Measurements from ENCODE around the gene BBIP1. TPM values are rescaled to one million over a fixed set of nuclear protein-coding genes. Genes with fewer than 3 reads are reported as not detected.
A peak's percentile ranks its signal among the peaks of the same experiment; 100 is the strongest.

The BBIP1 gene, protein sequence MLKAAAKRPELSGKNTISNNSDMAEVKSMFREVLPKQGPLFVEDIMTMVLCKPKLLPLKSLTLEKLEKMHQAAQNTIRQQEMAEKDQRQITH
- total RNA-seq (2014; rRNA removed; shearing (Covaris generic)) (8.9 and 34.4 TPM in 2 replicates), total RNA-seq (2022) (32.4 and 34.8 TPM in 2 replicates), Bru-seq, nascent RNA (percentile 77 among the genes with signal in this experiment), BruChase-seq, experiment 1, labeled RNA remaining after a 6-hour chase (percentile 67 among the genes with signal in this experiment), BruChase-seq, experiment 2, labeled RNA remaining after a 2-hour chase (percentile 84 among the genes with signal in this experiment)
- long read RNA-seq, full-length matches to known transcripts: 12 of 19 reads
- long read RNA-seq, partial matches to known transcripts: 4 of 19 reads
- long read RNA-seq, other reads (novel, unspliced or antisense): 3 of 19 reads

DNA sequence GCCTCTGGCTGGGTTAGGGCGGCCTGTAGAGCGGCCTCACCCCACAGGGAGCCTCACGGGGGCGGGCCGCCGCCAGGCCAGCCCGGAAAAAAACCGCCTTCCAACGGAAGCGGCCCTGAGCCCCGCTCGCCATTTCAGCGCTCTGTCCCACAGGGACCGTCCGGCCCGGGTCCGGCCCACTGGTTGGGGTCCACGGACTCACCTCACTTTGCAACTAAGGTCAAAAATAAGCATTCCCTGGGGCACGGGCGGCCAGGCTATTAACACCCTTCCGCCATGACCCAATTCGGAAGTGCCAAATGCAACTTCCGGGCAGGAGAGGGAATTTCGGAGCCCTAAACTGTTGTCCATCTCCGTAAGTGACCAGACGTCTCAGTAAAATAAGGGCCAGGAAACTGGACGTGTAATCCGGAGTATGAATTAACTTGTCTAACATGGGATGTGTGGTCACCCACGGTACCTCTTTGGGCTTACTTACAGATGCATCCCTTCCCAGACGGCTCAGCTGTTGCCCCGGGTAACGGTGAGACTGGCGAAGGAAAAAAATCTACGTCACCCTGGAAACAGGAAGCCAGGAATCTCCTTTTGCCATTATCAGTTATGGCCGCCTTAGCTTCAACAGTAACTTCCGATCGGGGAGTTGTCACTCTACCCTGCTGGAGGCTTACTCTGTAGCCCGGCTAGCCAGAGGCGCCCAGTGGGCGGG is at the start of gene BBIP1:
Gene BBIP1 (minus strand): TSS at position 538 of the 706 bp plus-strand sequence. CDS start 1,023 bp downstream, outside the sequence.
- peak within 1 kb of the TSS; percentile 96 for H3K27ac ChIP-seq (ENCODE audit: low read depth, low read length, poor library complexity, severe bottlenecking)
- H3K4me3 ChIP-seq (ENCODE audit: low read depth, low read length, poor library complexity, severe bottlenecking): peak within 1 kb of the TSS; percentile 97
- H3K36me3 ChIP-seq (ENCODE audit: insufficient read depth, low read length): peaks cover 11% of the 10 kb centered on the region; the same call in 1 of the 2 replicates
- DNase-seq (ENCODE audit: low spot score): peak; percentile 96
- TSS peak; percentile 51 for BruUV-seq (replicated peaks)
- intact Hi-C loops (cut with micrococcal nuclease; ENCODE audit: unreplicated experiment): loop anchor here (1.0 to 10.0 kb wide), 4 partner anchors 52 to 614 kb away; partner anchors contain the start of gene SMNDC1
- H3K9me3 ChIP-seq (ENCODE audit: low read length): no peaks in the 10 kb centered on the region
- ChIA-PET POLR2A (interaction anchor here (0.6 to 2.0 kb wide), 25 partner anchors 8 to 419 kb away, joined by 3 to 11 read pairs (median 3); partner anchors contain the start of gene PDCD4), CTCF (ENCODE audit: unreplicated experiment) (interaction anchor here (0.7 to 1.4 kb wide), 5 partner anchors 8 to 76 kb away, joined by 3 to 7 read pairs (median 4); no protein-coding TSS in a partner anchor)
- H3K4me1 ChIP-seq (ENCODE audit: insufficient read depth, low read length, poor library complexity, severe bottlenecking): peaks cover 57% of the 10 kb centered on the region
- peak within 1 kb of the TSS; percentile 91 for H3K4me2 ChIP-seq (ENCODE audit: low read length)
- peak within 1 kb of the TSS; percentile 93 for H2AFZ ChIP-seq (ENCODE audit: low read length)
- TF ChIP-seq EZH2phosphoT487 (IDR thresholded peaks at IDR 0.05; ENCODE audit: borderline replicate concordance, low read depth, low read length): no peak
- TF ChIP-seq, protein P1, sequence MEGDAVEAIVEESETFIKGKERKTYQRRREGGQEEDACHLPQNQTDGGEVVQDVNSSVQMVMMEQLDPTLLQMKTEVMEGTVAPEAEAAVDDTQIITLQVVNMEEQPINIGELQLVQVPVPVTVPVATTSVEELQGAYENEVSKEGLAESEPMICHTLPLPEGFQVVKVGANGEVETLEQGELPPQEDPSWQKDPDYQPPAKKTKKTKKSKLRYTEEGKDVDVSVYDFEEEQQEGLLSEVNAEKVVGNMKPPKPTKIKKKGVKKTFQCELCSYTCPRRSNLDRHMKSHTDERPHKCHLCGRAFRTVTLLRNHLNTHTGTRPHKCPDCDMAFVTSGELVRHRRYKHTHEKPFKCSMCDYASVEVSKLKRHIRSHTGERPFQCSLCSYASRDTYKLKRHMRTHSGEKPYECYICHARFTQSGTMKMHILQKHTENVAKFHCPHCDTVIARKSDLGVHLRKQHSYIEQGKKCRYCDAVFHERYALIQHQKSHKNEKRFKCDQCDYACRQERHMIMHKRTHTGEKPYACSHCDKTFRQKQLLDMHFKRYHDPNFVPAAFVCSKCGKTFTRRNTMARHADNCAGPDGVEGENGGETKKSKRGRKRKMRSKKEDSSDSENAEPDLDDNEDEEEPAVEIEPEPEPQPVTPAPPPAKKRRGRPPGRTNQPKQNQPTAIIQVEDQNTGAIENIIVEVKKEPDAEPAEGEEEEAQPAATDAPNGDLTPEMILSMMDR (conservative IDR thresholded peaks at IDR 0.05; ENCODE audit: low read length): no peak
- H4K20me1 ChIP-seq (ENCODE audit: insufficient read depth, low read length): peaks cover 19% of the 10 kb centered on the region
- no peaks in the 10 kb centered on the region for H3K9me2 ChIP-seq (ENCODE audit: insufficient read depth, low read length)
- peaks cover 65% of the 10 kb centered on the region for H3K79me2 ChIP-seq (ENCODE audit: insufficient read depth, low read depth, low read length)

DNA sequence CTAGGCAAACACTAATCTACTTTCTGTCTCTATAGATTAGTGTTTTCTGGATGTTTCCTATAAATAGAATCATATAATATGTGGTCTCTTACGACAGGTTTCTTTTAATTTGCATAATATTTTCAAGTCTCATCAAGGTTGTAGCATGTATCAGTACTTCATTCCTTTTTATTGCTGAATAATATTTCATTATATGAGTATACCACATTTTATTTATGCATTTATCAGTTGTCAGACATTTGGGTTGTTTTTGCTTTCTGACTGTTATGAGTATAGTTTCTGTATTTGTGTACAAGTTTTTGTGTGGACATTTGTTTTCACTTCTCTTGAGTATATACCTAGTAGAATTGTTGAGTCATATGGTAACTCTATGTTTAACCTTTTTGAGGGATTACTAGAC is 48.7 kb upstream of the BBIP1 start:
- Histone ChIP-seq H3K9me3 (ENCODE audit: low read length) (no peaks in the 10 kb centered on the region), H3K4me3 (ENCODE audit: low read depth, low read length, poor library complexity, severe bottlenecking) (no peak overlapping the region), H3K79me2 (ENCODE audit: insufficient read depth, low read depth, low read length) (peaks cover 100% of the 10 kb centered on the region), H3K4me2 (ENCODE audit: low read length) (no peak overlapping the region), H4K20me1 (ENCODE audit: insufficient read depth, low read length) (peaks cover 53% of the 10 kb centered on the region), H3K4me1 (ENCODE audit: insufficient read depth, low read length, poor library complexity, severe bottlenecking) (peaks cover 8% of the 10 kb centered on the region), H2AFZ (ENCODE audit: low read length) (no peak overlapping the region), H3K27ac (ENCODE audit: low read depth, low read length, poor library complexity, severe bottlenecking) (no peak overlapping the region), H3K9me2 (ENCODE audit: insufficient read depth, low read length) (no peaks in the 10 kb centered on the region), H3K36me3 (ENCODE audit: insufficient read depth, low read length) (peaks cover 86% of the 10 kb centered on the region)
- DNase-seq (ENCODE audit: low spot score): no peak
- CTCF ChIA-PET (ENCODE audit: unreplicated experiment): no interaction called here
- no TSS peak for BruUV-seq (replicated peaks)
- intact Hi-C loops (cut with micrococcal nuclease; ENCODE audit: unreplicated experiment): no loop called here
- POLR2A ChIA-PET: interaction anchor here (1.0 to 1.5 kb wide), 3 partner anchors 9 to 12 kb away, joined by 4 to 6 read pairs (median 4); no protein-coding TSS in a partner anchor
- TF ChIP-seq EZH2phosphoT487 (IDR thresholded peaks at IDR 0.05; ENCODE audit: borderline replicate concordance, low read depth, low read length): no peak
- TF ChIP-seq, protein P1 (conservative IDR thresholded peaks at IDR 0.05; ENCODE audit: low read length): no peak
